HepG2 (cell line): ENCODE data around the gene CHKA. TPM values are rescaled to one million over a fixed set of nuclear protein-coding genes. Genes with fewer than 3 reads are reported as not detected.

Experiments used
- CBX5 ChIP-seq: sonication (generic); formaldehyde crosslinking; IDR thresholded peaks from 2 replicates; pipeline ENCODE4 v1.4.0; 2020; ENCODE audit warnings: missing genetic modification reagents, borderline replicate concordance
- CHCHD3 ChIP-seq: sonication (generic); formaldehyde crosslinking; IDR thresholded peaks from 2 replicates; pipeline ENCODE4 v1.8.0; 2022; ENCODE audit warnings: mild to moderate bottlenecking, missing genetic modification reagents, moderate library complexity
- CREB1 ChIP-seq, 2 experiments: fragments of 450-650 bp in 1 of 2; IDR thresholded peaks; 2 replicates each; pipeline ENCODE4 v1.6.1; 2016 to 2017; ENCODE audit warnings: control low read depth in 1 of 2, mild to moderate bottlenecking in 1 of 2, missing compliant biosample characterization in 1 of 2, missing genetic modification characterization in 1 of 2
- HOXA3 ChIP-seq: sonication (generic); formaldehyde crosslinking; IDR thresholded peaks from 2 replicates; pipeline ENCODE4 v1.5.0; 2020; ENCODE audit warnings: missing genetic modification reagents
- JUND ChIP-seq: sonication (generic); formaldehyde crosslinking; IDR thresholded peaks from 2 replicates; pipeline ENCODE4 v1.8.0; 2022; ENCODE audit warnings: mild to moderate bottlenecking, missing genetic modification reagents
- RBFOX2 ChIP-seq: fragments of 200-400 bp; formaldehyde crosslinking; IDR thresholded peaks from 2 replicates; pipeline ENCODE4 v1.6.1; 2017; ENCODE audit warnings: low read depth, mild to moderate bottlenecking, low read length
- REPIN1 ChIP-seq: sonication (generic); formaldehyde crosslinking; IDR thresholded peaks from 2 replicates; pipeline ENCODE4 v1.8.0; 2022; ENCODE audit warnings: missing genetic modification reagents, low read depth, mild to moderate bottlenecking, borderline replicate concordance
- SATB2 ChIP-seq: sonication (generic); formaldehyde crosslinking; IDR thresholded peaks from 2 replicates; pipeline ENCODE4 v1.5.0; 2020; ENCODE audit warnings: missing genetic modification reagents
- SCMH1 ChIP-seq: sonication (generic); formaldehyde crosslinking; IDR thresholded peaks from 2 replicates; pipeline ENCODE4 v1.9.0; 2021; ENCODE audit warnings: missing genetic modification reagents, mild to moderate bottlenecking, borderline replicate concordance
- TARDBP ChIP-seq: sonication (generic); formaldehyde crosslinking; IDR thresholded peaks from 2 replicates; pipeline ENCODE4 v1.8.0; 2022; ENCODE audit warnings: mild to moderate bottlenecking, missing genetic modification reagents
- TRAFD1 ChIP-seq: sonication (generic); formaldehyde crosslinking; IDR thresholded peaks from 2 replicates; pipeline ENCODE4 v1.5.1; 2020; ENCODE audit warnings: missing genetic modification reagents, mild to moderate bottlenecking, borderline replicate concordance
- ZFP82 ChIP-seq: sonication (generic); formaldehyde crosslinking; IDR thresholded peaks from 2 replicates; pipeline ENCODE4 v1.5.1; 2020; ENCODE audit warnings: mild to moderate bottlenecking, missing genetic modification reagents, borderline replicate concordance
- ZKSCAN8 ChIP-seq: IDR thresholded peaks from 2 replicates; pipeline ENCODE4 v1.6.1; 2016; ENCODE audit warnings: borderline replicate concordance, missing genetic modification reagents, missing compliant biosample characterization
- ZMYM2 ChIP-seq: sonication (generic); formaldehyde crosslinking; IDR thresholded peaks from 2 replicates; pipeline ENCODE4 v1.8.0; 2022; ENCODE audit warnings: mild to moderate bottlenecking, missing genetic modification reagents
- ZNF34 ChIP-seq: sonication (generic); formaldehyde crosslinking; IDR thresholded peaks from 2 replicates; pipeline ENCODE4 v1.4.0; 2020; ENCODE audit warnings: mild to moderate bottlenecking, missing genetic modification reagents, borderline replicate concordance
- ZNF616 ChIP-seq: sonication (generic); formaldehyde crosslinking; IDR thresholded peaks from 2 replicates; pipeline ENCODE4 v1.5.0; 2020; ENCODE audit warnings: low read depth, mild to moderate bottlenecking, missing genetic modification reagents
- ZNF691 ChIP-seq: sonication (generic); formaldehyde crosslinking; IDR thresholded peaks from 2 replicates; pipeline ENCODE4 v1.4.0; 2020; ENCODE audit warnings: missing genetic modification reagents, low read depth, mild to moderate bottlenecking, borderline replicate concordance
- ZSCAN31 ChIP-seq: sonication (generic); formaldehyde crosslinking; IDR thresholded peaks from 2 replicates; pipeline ENCODE4 v1.5.0; 2020; ENCODE audit warnings: low read depth, mild to moderate bottlenecking, missing genetic modification reagents
- ZZZ3 ChIP-seq: sonication (generic); formaldehyde crosslinking; IDR thresholded peaks from 2 replicates; pipeline ENCODE4 v1.4.0; 2020; ENCODE audit warnings: missing genetic modification reagents, mild to moderate bottlenecking, borderline replicate concordance
- polyA plus RNA-seq, 8 experiments: library from polyadenylated mRNA; depleted of rRNA in 3 of 8; stranded (reverse) in 7 of 8; unstranded in 1 of 8; fragments of >200 nt; fragmentation: Illumina TruSeq in 4 of 8; extraction: Trizol in 4 of 8; gene quantifications; 2 replicates each; pipeline versions ENCODE4 v1.2.1 to v1.2.3, GENCODE V29; 2011 to 2016; ENCODE audit warnings: low read depth in 4 of 8, missing spikeins in 1 of 8, mixed read lengths in 1 of 8; ENCODE audit not compliant: insufficient read depth in 1 of 8
- total RNA-seq, 5 experiments: library from RNA; depleted of rRNA; stranded (reverse); fragments of >200 nt; fragmentation: Illumina TruSeq; extraction: Trizol; gene quantifications; 2 replicates each; pipeline ENCODE4 v1.2.3, GENCODE V29; 2016; ENCODE audit warnings: low read depth in 1 of 5
- TF ChIP-seq, protein P1 (sequence below): sonication (generic); formaldehyde crosslinking; IDR thresholded peaks from 2 replicates; pipeline ENCODE4 v1.4.0; 2020; ENCODE audit warnings: missing genetic modification reagents

Gene CHKA
- total and polyA plus RNA-seq, 2 of the 13 experiments (the other 11 are each of a cell fraction or from before 2014, with no cell fraction given) = 71.6 to 92.7 TPM

- TF ChIP-seq ZKSCAN8 (CRISPR knock-in tag) (no peak; the same call in 1 of the 2 replicates), CHCHD3 (CRISPR knock-in tag) (peak; percentile 61; the same call in 1 of the 2 replicates), ZFP82 (CRISPR knock-in tag) (no peak; the same call in 1 of the 2 replicates), JUND (no peak), HOXA3 (peak; percentile 76; the same call in 1 of the 2 replicates), REPIN1 (CRISPR knock-in tag) (no peak), TRAFD1 (CRISPR knock-in tag) (no peak), CBX5 (CRISPR knock-in tag) (no peak), ZSCAN31 (0 out of 2 replicates have a peak, but pooled peaks have one; percentile 9), RBFOX2 (peak; percentile 80), SCMH1 (CRISPR knock-in tag) (no peak), ZNF34 (CRISPR knock-in tag) (0 out of 2 replicates have a peak, but pooled peaks have one; percentile 7), ZNF616 (CRISPR knock-in tag) (peak; percentile 77), ZNF691 (peak; percentile 76; the same call in 1 of the 2 replicates), ZMYM2 (CRISPR knock-in tag) (no peak), ZZZ3 (CRISPR knock-in tag) (0 out of 2 replicates have a peak, but pooled peaks have one; percentile 53), CREB1 (IDR thresholded peaks at IDR 0.05) (peak; percentile 82; the same call in 1 of the 2 replicates), CREB1 (CRISPR knock-in tag; IDR thresholded peaks at IDR 0.05) (no peak), SATB2 (CRISPR knock-in tag) (0 out of 2 replicates have a peak, but pooled peaks have one; percentile 2), TARDBP (0 out of 2 replicates have a peak, but pooled peaks have one; percentile 43)
- TF ChIP-seq, protein P1, sequence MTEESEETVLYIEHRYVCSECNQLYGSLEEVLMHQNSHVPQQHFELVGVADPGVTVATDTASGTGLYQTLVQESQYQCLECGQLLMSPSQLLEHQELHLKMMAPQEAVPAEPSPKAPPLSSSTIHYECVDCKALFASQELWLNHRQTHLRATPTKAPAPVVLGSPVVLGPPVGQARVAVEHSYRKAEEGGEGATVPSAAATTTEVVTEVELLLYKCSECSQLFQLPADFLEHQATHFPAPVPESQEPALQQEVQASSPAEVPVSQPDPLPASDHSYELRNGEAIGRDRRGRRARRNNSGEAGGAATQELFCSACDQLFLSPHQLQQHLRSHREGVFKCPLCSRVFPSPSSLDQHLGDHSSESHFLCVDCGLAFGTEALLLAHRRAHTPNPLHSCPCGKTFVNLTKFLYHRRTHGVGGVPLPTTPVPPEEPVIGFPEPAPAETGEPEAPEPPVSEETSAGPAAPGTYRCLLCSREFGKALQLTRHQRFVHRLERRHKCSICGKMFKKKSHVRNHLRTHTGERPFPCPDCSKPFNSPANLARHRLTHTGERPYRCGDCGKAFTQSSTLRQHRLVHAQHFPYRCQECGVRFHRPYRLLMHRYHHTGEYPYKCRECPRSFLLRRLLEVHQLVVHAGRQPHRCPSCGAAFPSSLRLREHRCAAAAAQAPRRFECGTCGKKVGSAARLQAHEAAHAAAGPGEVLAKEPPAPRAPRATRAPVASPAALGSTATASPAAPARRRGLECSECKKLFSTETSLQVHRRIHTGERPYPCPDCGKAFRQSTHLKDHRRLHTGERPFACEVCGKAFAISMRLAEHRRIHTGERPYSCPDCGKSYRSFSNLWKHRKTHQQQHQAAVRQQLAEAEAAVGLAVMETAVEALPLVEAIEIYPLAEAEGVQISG (CRISPR knock-in tag) = peak; percentile 69
Measured at GRCh38 chr11:68121067-68121899, at the start of gene CHKA (continued).
